ENCODE data around the gene KCTD1.

DNA sequence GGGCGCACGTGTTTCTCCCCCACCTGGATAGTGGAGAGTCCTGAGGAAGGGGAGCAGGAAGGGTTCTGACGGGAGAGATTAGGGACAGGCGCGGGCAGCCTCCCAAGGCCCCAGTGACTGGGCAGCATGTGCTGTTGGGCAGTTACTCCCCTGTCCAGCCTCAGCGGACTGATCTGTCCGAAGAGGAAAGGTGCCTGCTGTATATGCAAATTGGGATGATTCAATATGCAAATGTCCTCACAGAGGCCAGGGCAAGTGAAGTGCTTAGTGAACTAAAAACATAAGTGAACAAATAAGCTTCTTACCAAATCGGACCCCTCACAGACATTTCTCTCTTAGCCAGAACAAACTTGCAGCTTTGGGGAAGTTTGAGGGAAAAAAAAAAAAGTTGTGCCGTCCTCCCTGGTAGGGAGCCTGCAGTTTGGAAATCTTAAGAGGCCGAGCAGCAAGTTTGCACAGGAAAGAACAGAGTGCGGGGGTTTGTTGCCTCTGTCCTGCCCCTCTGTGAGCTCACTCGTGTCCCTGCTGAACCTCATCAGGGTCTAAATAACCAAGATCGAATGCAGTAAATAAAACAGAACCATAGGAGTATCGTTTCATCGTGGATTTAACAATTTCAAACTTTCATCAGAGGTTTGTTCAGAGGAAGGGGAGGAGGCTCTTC lies 141.4 kb downstream of the KCTD1 start:
- TF ChIP-seq, protein P1, sequence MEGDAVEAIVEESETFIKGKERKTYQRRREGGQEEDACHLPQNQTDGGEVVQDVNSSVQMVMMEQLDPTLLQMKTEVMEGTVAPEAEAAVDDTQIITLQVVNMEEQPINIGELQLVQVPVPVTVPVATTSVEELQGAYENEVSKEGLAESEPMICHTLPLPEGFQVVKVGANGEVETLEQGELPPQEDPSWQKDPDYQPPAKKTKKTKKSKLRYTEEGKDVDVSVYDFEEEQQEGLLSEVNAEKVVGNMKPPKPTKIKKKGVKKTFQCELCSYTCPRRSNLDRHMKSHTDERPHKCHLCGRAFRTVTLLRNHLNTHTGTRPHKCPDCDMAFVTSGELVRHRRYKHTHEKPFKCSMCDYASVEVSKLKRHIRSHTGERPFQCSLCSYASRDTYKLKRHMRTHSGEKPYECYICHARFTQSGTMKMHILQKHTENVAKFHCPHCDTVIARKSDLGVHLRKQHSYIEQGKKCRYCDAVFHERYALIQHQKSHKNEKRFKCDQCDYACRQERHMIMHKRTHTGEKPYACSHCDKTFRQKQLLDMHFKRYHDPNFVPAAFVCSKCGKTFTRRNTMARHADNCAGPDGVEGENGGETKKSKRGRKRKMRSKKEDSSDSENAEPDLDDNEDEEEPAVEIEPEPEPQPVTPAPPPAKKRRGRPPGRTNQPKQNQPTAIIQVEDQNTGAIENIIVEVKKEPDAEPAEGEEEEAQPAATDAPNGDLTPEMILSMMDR (conservative IDR thresholded peaks at IDR 0.05; ENCODE audit: low read length) = no peak
- no peak for TF ChIP-seq EZH2phosphoT487 (IDR thresholded peaks at IDR 0.05; ENCODE audit: borderline replicate concordance)
